GM21717 (cell line): ENCODE data around the gene STX10.

Experiments used
- ATAC-seq: cut with Tn5 transposase; IDR thresholded peaks from one replicate; pipeline ENCODE4 v1.9.1; 2021; ENCODE audit warnings: mild to moderate bottlenecking, moderate library complexity; ENCODE audit not compliant: unreplicated experiment

Gene STX10

GRCh38 chr19:13146763-13147563, 3.2 kb downstream of the STX10 start:
- no peak for ATAC-seq

- no peak for ATAC-seq
Observed at GRCh38 chr19:13139633-13140311, 10.4 kb downstream of the STX10 start.

GRCh38 chr19:13138916-13139198, 11.3 kb downstream of the STX10 start:
- no peak for ATAC-seq

GRCh38 chr19:13138171-13138915, 11.8 kb downstream of the STX10 start:
- no peak for ATAC-seq

GRCh38 chr19:13137290-13137794, 12.8 kb downstream of the STX10 start:
- no peak for ATAC-seq

- no peak for ATAC-seq
Observed at GRCh38 chr19:13135068-13136062, 14.8 kb downstream of the STX10 start.

GRCh38 chr19:13134626-13135025, 15.5 kb downstream of the STX10 start:
- ATAC-seq, result no peak

- no peak for ATAC-seq
Observed at GRCh38 chr19:13133241-13133870, 16.8 kb downstream of the STX10 start.

GRCh38 chr19:13132471-13133180, 17.5 kb downstream of the STX10 start:
- ATAC-seq, result no peak

- no peak for ATAC-seq
Observed at GRCh38 chr19:13130886-13131490, 19.2 kb downstream of the STX10 start.

GRCh38 chr19:13129384-13129783, 20.8 kb downstream of the STX10 start:
- no peak for ATAC-seq

- no peak for ATAC-seq
Observed at GRCh38 chr19:13128583-13128982, 21.6 kb downstream of the STX10 start.

- no peak for ATAC-seq
Observed at GRCh38 chr19:13127811-13128575, 22.2 kb downstream of the STX10 start.

- no peak for ATAC-seq
Observed at GRCh38 chr19:13127051-13127450, 23.1 kb downstream of the STX10 start.

GRCh38 chr19:13122980-13123957, 26.9 kb downstream of the STX10 start:
- no peak for ATAC-seq

GRCh38 chr19:13122275-13122878, 27.8 kb downstream of the STX10 start:
- ATAC-seq, result no peak
